Limb (tissue), 2 donors: Measurements from ENCODE around the gene SPATS2L.
"Not testable (repeated sequence)": the region's sequence is repeated elsewhere in the genome, so short reads cannot be mapped to it uniquely, and the experiment has no call there.

Source experiments
- DNase-seq, 2 donors: peaks; one replicate each; pipeline ENCODE4 v3.0.0-alpha.2; 2016; ENCODE audit errors: extremely low spot score in 2 of 2

The SPATS2L gene

DNA sequence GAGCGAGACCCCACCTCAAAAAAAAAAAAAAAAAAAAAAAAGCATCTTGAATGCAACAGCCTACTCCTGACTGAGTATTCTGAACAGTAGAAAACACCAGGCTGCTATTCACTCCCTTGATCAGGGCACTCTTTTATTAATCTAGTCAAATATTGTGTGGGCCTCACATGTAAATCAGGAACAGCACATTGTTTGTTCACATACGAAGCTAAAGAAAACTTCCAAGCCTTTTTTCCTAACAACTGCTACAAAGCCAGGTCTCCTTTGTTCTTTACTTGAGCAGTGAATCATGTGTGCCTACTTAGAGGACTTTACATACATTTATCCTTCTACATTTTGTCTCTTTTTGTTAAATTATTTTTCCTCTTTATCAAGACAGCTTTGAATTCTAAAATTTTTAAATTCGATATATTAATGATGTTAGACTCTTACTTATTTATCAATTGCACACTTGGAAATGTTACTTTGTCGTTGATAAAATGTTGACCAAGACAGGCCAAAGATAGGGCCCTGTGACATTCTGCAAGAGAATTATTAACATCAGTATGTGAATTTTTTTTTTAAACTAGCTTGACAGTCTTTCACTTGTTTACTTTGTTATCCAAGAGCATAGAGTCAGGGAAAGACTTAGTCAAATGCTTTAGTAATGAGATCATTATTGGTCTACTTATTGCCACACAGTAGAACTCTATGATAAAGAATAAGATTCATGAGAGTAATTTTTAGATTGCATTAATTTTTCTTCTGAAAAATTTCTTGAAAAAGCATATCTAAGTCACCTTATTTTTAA is 13.2 kb downstream of the SPATS2L start:
- no peak for DNase-seq

DNA sequence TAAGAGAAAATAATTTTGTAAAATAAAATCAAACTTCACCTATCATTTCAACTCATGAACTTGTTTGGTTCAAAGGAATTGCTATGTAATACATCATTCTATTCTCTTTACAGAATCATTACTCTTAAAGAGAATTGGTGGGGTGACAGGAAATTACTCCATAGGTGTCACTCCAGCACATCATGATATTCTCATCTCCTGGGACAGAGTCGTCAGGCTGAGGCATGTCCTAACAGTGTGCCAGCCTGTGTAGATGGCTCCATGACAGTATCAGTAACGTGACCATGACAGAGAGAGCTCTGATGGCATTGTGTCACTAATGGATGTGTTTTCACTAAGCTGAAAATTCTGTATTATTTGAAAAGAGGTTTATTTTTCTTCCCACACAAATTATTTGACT is 13.9 kb downstream of the SPATS2L start:
- no peak for DNase-seq

DNA sequence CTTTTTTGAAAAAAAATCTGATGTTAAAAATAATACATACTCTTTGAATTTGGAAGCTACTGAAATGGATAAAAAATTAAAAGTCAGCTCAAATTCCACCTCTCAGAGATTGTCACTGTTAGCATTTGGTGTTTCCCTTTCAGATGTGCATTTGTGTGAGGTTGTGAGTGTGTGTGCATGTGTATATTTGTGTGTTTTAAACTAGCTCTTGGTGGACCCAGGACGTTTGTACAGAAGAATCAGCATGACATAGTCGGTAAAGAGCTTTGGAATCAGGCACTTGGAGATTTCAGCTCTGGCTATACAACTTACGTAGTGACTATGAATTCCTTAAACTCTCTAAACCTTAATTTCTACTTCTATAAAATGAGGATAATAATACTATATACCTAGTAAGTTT is 14.5 kb downstream of the SPATS2L start:
- DNase-seq = no peak

DNA sequence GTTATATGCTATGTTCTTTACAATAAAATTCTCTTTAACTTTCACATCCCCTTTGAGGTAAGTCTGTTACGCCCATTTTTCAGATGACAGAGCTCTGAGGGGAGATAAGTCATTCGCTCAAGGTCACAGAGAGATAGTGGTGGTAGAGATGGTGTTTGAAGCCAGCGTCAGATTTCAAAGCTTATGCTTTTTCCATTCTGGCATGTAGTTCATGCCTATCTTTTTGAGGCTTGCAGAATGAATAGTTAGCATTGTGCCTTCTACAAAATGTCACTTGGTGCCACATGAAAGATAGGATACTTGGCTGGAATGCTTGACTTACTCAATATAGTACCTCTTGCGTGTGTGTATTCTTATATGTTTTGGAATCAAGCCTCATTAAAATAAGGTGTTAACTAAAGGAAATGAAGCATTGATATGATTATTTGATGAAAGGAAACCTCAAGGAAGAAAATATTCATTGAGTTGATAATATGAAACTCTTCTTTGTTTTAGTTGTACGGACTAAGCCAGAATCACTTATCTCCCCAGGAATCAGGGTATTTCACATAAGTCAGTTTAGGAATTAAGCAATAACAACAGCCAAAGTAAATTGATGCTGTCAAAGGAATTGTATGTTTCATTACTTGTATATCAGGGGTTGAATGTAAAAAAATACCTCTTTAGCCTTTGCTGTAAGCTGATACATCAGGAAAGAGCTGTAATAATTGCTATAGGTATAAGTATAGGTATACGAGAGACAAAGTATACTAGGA is 15.5 kb downstream of the SPATS2L start:
- DNase-seq = no peak

DNA sequence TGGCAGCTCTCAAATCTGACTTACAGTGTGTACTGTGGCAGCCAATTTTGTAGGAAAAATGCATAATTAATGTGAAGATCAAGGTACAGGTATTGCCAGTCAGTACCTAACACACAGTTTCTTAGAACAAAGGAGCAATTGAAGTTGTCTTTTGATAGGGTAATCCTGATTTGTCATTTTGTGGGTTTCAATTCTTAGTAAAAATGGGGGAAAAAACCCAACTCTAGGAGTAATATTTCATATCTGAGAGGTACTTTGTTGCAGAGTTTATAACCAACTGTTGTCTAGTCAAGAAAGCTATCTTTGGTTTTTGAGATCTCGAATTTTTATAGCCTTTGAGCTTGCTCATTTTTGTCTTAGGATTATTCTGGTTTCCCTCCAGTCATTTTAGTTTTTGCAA is 16.1 kb downstream of the SPATS2L start:
- DNase-seq = no peak

DNA sequence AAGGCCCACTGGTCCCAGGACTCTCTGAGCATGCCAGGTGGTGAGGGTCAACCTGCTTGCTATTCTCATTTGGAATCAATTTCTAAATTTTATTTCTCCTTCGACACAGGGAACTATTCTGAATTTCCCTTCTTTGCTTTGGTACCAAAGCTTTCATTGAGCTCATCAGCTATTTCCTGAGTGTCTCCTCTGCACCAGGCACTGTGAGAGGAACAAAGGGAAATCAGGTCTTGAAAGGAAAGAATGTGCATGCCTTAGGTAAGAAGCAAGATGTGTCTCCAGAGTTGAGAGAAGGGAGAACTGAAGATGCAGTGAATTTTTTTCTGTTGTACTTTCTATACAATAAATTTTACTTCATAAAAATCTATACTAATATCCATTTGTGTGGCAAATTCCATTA is 17.9 kb downstream of the SPATS2L start:
- no peak for DNase-seq

DNA sequence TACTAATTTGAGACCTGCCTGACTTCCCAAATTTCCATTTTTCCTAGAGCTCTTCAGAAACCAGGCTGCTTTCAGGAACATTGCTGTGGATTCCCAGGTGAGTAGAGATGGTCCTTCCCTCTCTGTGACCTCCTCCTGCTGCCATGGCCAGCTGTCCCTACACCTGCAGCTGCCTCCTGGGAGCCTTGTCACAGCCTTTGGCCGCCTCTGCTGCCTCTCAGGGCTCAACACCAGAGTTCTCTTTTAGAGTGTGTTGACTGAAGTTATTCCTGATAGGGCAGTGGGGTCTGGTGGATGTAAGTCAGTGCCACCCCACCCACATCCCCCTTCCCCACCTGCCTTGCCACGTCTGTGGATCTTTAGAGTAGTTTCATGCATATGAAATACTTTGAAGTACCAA is 22.9 kb downstream of the SPATS2L start:
- DNase-seq = no peak

DNA sequence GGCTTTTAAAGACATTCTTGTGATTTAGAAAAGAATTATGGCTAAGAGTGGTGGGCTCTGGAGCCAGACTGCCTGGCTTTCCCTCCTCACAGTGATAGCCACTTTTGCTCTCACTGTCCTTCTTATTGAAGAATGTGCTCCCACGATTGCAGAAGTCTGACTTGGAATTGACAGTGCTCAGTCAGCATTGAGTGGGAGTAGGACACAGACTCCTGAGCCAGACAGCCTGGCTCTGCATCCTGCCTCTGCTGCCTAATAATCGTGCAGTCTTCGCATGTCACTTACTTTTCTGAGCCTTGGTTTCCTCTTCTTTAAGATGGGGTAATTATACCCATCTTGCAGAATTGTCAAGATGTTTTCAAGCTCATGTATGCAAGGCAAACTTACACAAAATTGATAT is 23.3 kb downstream of the SPATS2L start:
- no peak for DNase-seq

DNA sequence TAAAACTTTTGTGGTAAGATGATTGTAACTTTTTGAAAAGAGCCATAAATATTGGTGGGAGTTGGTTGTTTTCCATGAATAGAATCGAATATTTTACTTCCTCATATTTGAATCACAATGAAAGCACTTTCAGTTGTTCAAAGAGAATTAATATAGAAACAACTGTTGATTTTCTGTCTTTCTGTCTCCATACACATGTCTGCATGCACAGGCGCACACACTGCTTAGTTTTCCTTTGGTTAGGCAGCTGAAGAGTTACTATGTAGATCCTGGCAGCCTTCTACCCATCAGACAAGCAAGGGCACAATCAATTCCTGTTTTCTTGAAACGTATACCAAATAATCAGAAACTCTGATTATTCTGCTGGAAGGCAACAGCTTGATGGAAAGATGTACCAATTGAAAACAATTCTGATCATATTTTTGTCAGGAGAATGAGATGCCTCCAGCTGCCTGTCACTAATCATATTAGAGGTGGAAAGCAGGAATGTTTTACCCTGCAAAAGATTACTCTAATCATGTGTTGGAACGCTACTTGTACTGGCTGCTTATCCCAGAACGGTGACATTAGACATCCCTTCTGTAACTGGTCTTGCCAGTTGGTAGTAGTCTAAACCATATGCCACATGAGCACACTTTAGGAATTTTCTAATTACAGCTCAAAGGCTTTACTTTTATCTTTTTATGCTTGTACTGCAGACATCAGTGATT is 24.0 kb downstream of the SPATS2L start:
- no peak for DNase-seq

DNA sequence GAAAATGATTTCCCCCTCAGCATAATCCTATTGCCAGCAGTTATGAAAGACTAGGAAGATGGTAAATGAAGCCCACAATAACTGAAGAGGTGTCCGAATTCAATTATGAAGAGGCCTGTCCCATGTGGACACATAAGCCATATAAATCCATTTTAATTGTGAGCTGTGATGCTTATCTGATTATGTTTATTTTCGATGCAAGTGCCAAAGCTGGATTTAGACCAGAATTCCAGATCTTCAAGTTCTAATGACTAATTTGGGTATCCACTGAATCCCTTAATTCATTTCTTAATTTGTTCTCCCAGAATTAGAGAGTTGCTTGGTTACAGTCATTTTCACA is 24.5 kb downstream of the SPATS2L start:
- no peak for DNase-seq

DNA sequence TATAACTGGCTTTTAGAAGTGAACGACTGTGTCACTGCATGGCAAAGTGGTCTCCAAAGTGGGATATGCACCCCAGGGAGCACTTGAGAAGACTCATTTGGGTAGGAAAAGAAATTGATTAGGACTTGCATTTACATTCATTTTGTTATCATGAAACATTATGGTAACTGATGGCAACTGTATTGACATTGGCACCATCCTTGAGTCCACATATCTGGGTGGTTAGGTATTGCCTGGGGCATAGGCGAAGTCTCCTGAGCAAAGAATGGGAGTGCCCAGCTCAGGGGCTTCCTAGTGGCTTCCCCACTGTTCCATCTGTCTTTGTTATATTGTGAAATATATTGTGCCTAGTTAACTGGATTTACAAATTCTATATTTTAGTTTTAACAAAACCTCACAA is 29.2 kb downstream of the SPATS2L start:
- no peak for DNase-seq

DNA sequence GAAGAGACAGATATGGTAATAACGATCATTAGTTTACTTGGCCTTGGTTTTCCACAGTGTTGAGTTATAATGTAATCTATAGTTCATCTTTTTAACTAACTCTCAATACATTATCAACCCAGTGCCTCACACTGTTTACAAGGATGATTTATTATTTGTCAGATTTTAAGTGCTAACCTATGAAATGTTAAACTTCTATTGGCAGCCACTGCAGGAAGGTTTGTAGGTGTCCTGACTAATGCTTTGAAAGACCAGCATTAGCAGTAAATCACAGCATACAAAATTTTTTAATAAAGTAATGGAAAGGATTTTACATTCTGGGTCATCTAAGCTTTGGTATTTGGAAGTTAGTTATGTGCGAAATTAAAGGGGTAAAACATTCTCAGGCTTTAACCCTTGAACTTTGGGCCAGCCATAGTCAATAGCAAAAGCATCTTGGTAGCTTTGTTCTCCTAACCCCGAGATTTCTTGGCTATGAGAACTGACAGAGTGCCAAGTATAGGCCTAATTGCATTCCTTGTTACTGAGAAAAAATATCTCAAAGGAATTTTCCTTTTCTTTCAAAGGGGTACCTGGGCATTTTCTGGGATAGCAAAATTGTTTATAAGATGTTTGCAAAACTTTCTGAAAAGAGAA is 30.6 kb downstream of the SPATS2L start:
- no peak for DNase-seq

DNA sequence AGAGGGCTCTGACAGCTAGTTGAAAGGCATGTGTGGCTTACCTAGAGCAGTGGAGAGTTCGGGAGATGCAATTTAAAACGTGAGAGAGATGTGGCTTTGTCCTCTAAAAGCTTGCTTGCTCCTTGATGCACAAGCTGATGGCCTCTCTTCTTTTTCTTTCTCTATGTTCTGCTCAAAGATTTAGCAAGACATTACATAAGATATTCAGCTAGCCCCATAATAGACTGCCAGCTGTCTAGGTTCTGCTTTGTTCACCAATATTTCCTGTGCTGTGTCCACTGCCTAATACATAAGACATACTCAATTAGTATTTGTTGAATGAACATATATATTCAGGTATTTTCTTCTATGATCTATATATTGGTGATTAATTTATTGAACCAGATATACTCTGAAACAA is 31.1 kb downstream of the SPATS2L start:
- no peak for DNase-seq

DNA sequence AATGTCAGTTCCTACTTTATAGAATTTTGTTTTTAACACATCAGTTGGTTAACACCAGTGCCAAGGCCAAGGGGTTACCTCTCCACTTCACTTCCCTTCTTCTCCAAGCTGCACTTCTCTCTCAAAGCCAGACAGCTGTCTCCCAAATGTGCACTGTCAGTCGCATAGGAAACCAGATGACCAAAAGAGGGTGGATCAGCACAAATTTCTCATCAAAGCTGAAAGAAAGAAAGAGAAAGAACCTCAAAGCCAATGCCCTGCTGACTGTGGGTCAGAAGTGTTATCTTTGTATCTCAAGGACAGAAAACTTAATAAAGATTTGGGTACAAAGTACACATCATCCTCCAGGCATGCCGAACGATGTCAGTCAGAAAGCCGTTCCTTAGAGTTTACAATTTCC is 32.2 kb downstream of the SPATS2L start:
- DNase-seq = peak in 1 of 2 donors; percentile 40

DNA sequence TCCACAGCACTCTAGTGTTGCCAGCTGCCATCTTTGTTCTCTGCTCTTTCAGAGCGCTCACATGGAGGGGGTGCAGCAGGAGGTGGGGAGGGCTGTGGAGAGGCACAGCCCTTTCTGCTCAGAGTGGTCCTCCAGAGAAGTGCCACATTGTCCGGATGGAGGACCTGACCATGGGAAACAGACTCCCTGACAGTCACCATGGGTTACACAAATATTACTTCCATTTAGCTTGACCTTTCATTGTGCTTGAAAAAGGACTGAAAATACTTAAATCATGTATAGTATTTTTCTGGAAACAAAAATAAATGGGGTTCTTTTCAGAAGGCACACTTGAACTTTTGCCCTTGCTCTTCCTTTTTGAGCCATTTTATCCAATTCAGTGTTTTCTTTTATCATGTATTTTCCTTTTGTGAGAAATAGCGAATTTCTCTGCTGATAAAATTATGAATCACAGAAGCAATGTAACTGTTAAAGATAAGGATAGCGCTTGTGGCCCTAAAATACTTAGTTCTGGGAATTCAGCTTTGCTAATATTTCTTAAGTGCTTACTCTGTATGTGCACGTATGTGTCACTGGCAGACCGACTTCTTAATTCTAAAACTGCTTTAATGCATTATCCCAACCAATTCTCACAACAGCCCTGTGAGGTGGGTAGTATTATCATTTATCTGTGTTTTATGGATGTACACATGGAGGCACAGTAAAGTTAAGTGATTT is 34.2 kb downstream of the SPATS2L start:
- no peak for DNase-seq

DNA sequence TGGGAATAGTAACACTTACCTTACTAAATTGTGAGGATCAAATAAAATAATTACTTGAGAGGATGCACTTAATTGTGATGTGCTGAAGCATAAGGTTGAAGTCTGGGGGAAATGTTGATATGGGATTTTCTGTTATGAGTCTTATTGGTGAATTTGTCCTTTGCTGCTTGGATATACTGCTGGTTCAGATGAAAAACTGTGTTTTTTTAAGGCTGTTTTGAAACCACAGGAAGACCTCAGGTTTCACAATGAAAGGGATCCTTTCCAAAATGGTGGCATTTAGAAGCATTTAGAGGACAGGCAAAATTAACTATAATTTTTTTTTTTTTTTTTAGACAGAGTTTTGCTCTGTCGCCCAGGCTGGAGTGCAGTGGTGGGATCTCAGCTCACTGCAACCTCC is 34.9 kb downstream of the SPATS2L start:
- DNase-seq = no peak

DNA sequence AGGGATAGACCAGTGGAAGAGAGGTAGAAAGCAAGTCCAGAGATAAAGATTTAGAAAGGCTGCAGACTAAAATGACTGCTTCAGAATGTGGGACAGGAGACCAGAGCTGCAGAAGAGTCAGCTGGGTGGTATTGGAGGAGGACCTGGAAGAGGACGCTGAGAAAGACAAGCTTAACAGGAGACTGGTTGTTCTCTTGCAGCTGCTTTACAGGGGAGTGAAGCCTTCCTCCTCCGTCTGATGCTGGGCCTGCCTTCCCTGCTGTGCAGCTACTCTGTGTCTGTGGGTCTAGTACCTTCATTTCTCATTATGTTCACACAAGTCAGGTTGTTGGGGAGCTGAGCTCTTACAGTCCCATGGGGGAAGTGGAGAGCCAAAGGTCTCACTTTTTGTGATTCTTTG is 35.7 kb downstream of the SPATS2L start:
- DNase-seq = no peak

DNA sequence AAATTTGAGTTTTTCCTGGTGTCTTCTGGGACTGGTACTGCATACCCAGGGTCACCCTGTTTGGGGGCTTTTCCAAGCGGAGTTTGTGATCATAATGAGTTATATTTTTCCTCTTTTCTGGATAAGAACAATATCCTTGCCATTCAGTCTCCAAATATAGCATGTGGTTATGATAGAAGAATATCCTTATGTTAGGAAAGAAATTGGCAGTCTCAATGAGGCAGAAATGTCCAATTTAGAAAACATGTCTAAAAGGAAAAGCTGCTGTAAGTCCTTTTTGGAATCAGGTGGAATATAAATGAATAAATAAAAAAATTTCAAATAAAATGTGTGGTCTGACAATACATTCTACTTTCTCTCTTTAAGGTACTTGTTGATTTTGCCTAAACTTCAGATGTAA is 36.2 kb downstream of the SPATS2L start:
- no peak for DNase-seq

DNA sequence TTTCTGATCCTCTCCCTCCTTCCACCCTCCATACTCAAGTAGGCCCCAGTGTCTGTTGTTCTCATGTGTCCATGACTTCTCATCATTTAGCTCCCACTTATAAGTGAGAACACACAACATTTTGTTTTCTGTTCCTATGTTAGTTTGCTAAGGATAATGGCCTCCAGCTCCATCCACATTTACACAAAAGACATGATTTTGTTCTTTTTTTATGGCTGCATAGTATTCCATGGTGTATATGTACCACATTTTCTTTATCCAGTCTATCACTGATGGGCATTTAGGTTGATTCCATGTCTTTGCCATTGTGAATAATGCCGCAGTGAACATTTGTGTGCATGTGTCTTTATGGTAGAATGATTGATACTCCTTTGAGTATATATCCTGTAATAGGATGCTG is 37.7 kb downstream of the SPATS2L start:
- not testable (repeated sequence) for DNase-seq

DNA sequence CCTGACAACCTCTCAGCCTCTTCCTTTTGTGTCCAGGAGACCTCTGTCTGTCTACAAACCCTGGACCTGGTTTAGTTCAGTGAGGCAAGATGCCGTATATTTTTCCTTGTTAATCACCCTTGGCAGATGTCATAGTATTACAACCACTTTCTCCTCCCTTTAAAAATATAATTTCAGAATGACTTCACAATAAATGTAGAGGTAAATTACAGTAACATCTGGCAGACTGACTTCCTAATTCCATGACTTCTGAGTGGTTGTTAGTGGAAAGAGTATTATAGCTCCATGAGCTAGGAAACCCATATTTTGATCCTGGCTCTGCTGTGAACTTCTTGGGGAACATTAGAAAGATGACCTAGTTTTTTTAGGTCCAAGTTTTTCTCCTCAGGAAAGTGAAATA is 39.5 kb downstream of the SPATS2L start:
- peak in 1 of 2 donors; percentile 61 for DNase-seq

DNA sequence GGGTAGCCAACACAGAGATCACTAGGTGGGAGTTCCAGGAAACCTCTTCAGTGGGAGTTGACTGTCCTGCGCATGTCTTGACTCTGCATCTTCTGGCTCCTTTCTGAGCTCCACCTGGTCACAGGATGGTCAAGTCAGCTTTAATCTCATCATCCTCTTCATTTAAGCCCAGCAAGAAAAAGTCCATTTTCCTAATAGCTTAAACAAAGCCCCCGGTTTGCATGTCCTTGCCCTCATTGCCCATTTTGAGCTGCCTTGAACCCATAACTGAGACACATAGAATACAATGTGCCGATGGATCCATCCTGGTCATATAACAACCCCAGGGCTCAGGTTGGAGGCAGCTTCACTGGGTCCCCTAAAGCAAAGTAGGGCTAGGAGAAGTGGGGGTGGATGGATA is 40.8 kb downstream of the SPATS2L start:
- no peak for DNase-seq
